Spleen (tissue), 7 donors: ENCODE measurements around the gene ZDHHC12.

Source experiments
- CTCF ChIP-seq, 11 experiments: fragments of 200-600 bp in 7 of 11; fragments of 450-650 bp in 4 of 11; sonication (generic) in 4 of 11; IDR thresholded peaks in 8 of 11; conservative IDR thresholded peaks in 3 of 11; 1 replicate in 7 of 11; 2 replicates in 4 of 11; pipeline versions ENCODE4 v1.4.0 to v1.8.0; 2016 to 2021; ENCODE audit warnings: antibody characterized with exemption in 11 of 11, inconsistent platforms in 4 of 11, mild to moderate bottlenecking in 1 of 11
- POLR2AphosphoS5 ChIP-seq, 3 donors: sonication (generic); formaldehyde crosslinking; IDR thresholded peaks; one replicate each; pipeline ENCODE4 v1.5.1; 2017; ENCODE audit warnings: antibody characterized with exemption in 3 of 3
- donor health status: DM: no; HTN: no; CAD: no; lungs with moderate emphysema.
- donor health status: DM: no; HTN: no; CAD: no.
- donor health status: DM: no; HTN: no; CAD: no.

- no peak for TF ChIP-seq CTCF (IDR thresholded peaks at IDR 0.05 in 8 of 11, conservative IDR thresholded peaks at IDR 0.05 in 3 of 11)
- peak in 1 of 3 donors; percentile 39 for TF ChIP-seq POLR2AphosphoS5 (IDR thresholded peaks at IDR 0.05)
These were observed 6.0 kb upstream of the ZDHHC12 start for GRCh38 chr9:128729766-128730517.
